Loucy (cell line): ENCODE measurements around the gene KIFAP3.

ENCODE experiments used
- EZH2phosphoT487 ChIP-seq: fragments of 200-600 bp; IDR thresholded peaks from 2 replicates; pipeline ENCODE4 v1.6.1; 2018; ENCODE audit warnings: antibody characterized with exemption, mild to moderate bottlenecking, moderate library complexity, borderline replicate concordance
- TF ChIP-seq, protein P1 (sequence below): fragments of 200-600 bp; sonication (generic); conservative IDR thresholded peaks from 2 replicates; pipeline ENCODE4 v1.5.1; 2014; ENCODE audit warnings: mild to moderate bottlenecking, antibody characterized with exemption, low read length

DNA sequence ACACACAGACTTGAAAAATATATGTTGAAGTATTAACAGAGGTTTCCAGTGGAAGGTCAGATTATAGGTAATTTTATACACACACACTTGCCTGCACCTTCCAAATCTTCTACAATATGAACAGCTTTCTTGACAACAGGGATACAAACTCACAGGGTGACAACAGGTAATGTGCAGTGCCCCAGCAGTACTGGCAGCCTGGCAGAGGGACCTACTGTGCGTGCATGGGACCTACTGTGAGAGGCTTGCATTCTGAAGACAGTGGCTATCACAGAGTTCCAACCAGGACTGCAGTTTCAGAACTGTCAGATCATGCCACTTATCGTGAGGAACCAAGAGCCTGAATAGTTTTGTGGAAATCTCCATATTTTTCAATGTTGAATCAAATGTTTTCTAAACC is 184.6 kb downstream of the KIFAP3 start:
- TF ChIP-seq, protein P1, sequence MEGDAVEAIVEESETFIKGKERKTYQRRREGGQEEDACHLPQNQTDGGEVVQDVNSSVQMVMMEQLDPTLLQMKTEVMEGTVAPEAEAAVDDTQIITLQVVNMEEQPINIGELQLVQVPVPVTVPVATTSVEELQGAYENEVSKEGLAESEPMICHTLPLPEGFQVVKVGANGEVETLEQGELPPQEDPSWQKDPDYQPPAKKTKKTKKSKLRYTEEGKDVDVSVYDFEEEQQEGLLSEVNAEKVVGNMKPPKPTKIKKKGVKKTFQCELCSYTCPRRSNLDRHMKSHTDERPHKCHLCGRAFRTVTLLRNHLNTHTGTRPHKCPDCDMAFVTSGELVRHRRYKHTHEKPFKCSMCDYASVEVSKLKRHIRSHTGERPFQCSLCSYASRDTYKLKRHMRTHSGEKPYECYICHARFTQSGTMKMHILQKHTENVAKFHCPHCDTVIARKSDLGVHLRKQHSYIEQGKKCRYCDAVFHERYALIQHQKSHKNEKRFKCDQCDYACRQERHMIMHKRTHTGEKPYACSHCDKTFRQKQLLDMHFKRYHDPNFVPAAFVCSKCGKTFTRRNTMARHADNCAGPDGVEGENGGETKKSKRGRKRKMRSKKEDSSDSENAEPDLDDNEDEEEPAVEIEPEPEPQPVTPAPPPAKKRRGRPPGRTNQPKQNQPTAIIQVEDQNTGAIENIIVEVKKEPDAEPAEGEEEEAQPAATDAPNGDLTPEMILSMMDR: no peak
- TF ChIP-seq EZH2phosphoT487: no peak
